ENCODE results near the gene TXNL1. TPM values are rescaled to one million over a fixed set of nuclear protein-coding genes. Genes with fewer than 3 reads are reported as not detected.

The TXNL1 gene
- total RNA-seq, 1 experiment from 2014 or later, result 90.4 TPM

- Mint-ChIP-seq H3K36me3 (ENCODE audit: insufficient read depth in 1 of 3, low read depth in 3 of 3) (no peaks in the 10 kb centered on the region), H3K27ac (peak overlapping the region in 1 of 3 experiments; percentile 84; a peak in 1 of 7 replicates), H3K4me3 (peak overlapping the region in 1 of 2 experiments; percentile 58; a peak in 2 of 5 replicates), H3K9me3 (no peaks in the 10 kb centered on the region; a peak in 1 of 5 replicates), H3K4me1 (peaks cover 17 to 20% of the 10 kb centered on the region in 2 experiments), H3K27me3 (ENCODE audit: low read depth) (no peaks in the 10 kb centered on the region; the same call in 1 of the 2 replicates)
- Histone ChIP-seq H3K79me2 (ENCODE audit: insufficient read depth, low read length) (no peaks in the 10 kb centered on the region), H4K20me1 (ENCODE audit: control insufficient read depth, insufficient read depth, insufficient read length) (no peaks in the 10 kb centered on the region), H4K5ac (ENCODE audit: insufficient read length, low read depth, low read length) (peak overlapping the region; percentile 68), H2AFZ (ENCODE audit: low read length) (no peak overlapping the region), H2BK20ac (ENCODE audit: low read depth, low read length, poor library complexity, severe bottlenecking) (no peak overlapping the region), H3K23ac (ENCODE audit: insufficient read length, low read depth, low read length) (no peak overlapping the region), H3K9ac (ENCODE audit: extremely low read depth, insufficient read length, low read length) (no peak overlapping the region), H3K18ac (ENCODE audit: insufficient read length, low read depth, low read length) (no peak overlapping the region), H3K4ac (ENCODE audit: low read depth, low read length) (no peak overlapping the region), H3K4me1 (ENCODE audit: insufficient read depth, low read length) (peaks cover 5% of the 10 kb centered on the region; the same call in 1 of the 2 replicates), H3K23me2 (ENCODE audit: insufficient read length, low read depth, low read length, poor library complexity, severe bottlenecking) (no peaks in the 10 kb centered on the region), H3K14ac (ENCODE audit: insufficient read depth, low read length) (no peak overlapping the region), H3K27ac (ENCODE audit: insufficient read length, low read depth, low read length) (no peak overlapping the region), H4K91ac (ENCODE audit: insufficient read length, low read depth, low read length) (no peak overlapping the region), H4K8ac (replicated peaks; ENCODE audit: insufficient read length, low read depth, low read length) (no peak overlapping the region), H3T11ph (ENCODE audit: low read length) (no peak overlapping the region), H2BK15ac (ENCODE audit: low read depth, low read length) (no peak overlapping the region), H2AK5ac (ENCODE audit: insufficient read length, low read length) (no peak overlapping the region), H2BK5ac (ENCODE audit: insufficient read length, low read length) (no peak overlapping the region), H3K4me2 (ENCODE audit: insufficient read depth, insufficient read length, low read length) (no peak overlapping the region), H3K56ac (ENCODE audit: insufficient read length, low read depth, low read length) (no peak overlapping the region), H2BK12ac (ENCODE audit: insufficient read length, low read depth, low read length) (no peak overlapping the region), H3K9me3 (ENCODE audit: control insufficient read depth, low read depth, low read length) (no peaks in the 10 kb centered on the region), H2BK120ac (ENCODE audit: low read depth, low read length, poor library complexity, severe bottlenecking) (no peak overlapping the region), H3K79me1 (ENCODE audit: insufficient read depth, low read depth, low read length, poor library complexity, severe bottlenecking) (no peaks in the 10 kb centered on the region), H3K27me3 (ENCODE audit: insufficient read depth, low read length) (no peaks in the 10 kb centered on the region)
- WGBS (ENCODE audit: extremely low coverage, insufficient read length, low lambda C conversion rate), result no CpG with 5 or more reads among the region's 14 CpGs
- DNase-seq, result no peak
- no peak for TF ChIP-seq CTCF (conservative IDR thresholded peaks at IDR 0.05)
Measured at GRCh38 chr18:56576826-56577573, 61.4 kb downstream of the TXNL1 start.
